NCI-H748 (cell line): Measurements from ENCODE around the gene PPFIBP1.
"Not testable (repeated sequence)": the region's sequence is repeated elsewhere in the genome, so short reads cannot be mapped to it uniquely, and the experiment has no call there.

Source experiments
- DNase-seq: peaks from one replicate; lab custom pipeline; 2025; ENCODE audit not compliant: unreplicated experiment; lab: John Stamatoyannopoulos, UW

Gene PPFIBP1

GRCh38 chr12:27588776-27589175, 64.8 kb downstream of the PPFIBP1 start:
- no peak for DNase-seq

- no peak for DNase-seq
These were observed 65.4 kb downstream of the PPFIBP1 start for GRCh38 chr12:27589419-27589818.

- not testable (repeated sequence) for DNase-seq
These were observed 67.7 kb downstream of the PPFIBP1 start for GRCh38 chr12:27591698-27592097.

GRCh38 chr12:27592548-27592947, 68.5 kb downstream of the PPFIBP1 start:
- DNase-seq: no peak

GRCh38 chr12:27593266-27593665, 69.3 kb downstream of the PPFIBP1 start:
- DNase-seq: no peak

GRCh38 chr12:27595231-27595642, 71.2 kb downstream of the PPFIBP1 start:
- DNase-seq: peak; percentile 2

- DNase-seq: not testable (repeated sequence)
These were observed 74.9 kb downstream of the PPFIBP1 start for GRCh38 chr12:27598866-27599265.

- not testable (repeated sequence) for DNase-seq
These were observed 77.2 kb downstream of the PPFIBP1 start for GRCh38 chr12:27601056-27601828.

- DNase-seq: no peak
These were observed 78.5 kb downstream of the PPFIBP1 start for GRCh38 chr12:27602516-27602915.

- peak; percentile 19 for DNase-seq
These were observed 80.4 kb downstream of the PPFIBP1 start for GRCh38 chr12:27604431-27604830.

- no peak for DNase-seq
These were observed 83.0 kb downstream of the PPFIBP1 start for GRCh38 chr12:27606986-27607385.

GRCh38 chr12:27607591-27607990, 83.6 kb downstream of the PPFIBP1 start:
- no peak for DNase-seq

- no peak for DNase-seq
These were observed 84.9 kb downstream of the PPFIBP1 start for GRCh38 chr12:27608890-27609289.

GRCh38 chr12:27610374-27610773, 86.4 kb downstream of the PPFIBP1 start:
- no peak for DNase-seq

GRCh38 chr12:27614386-27614785, 90.4 kb downstream of the PPFIBP1 start:
- DNase-seq: no peak

- DNase-seq: no peak
These were observed 90.9 kb downstream of the PPFIBP1 start for GRCh38 chr12:27614866-27615265.

- DNase-seq: no peak
These were observed 91.4 kb downstream of the PPFIBP1 start for GRCh38 chr12:27615331-27615891.

GRCh38 chr12:27616356-27617142, 92.5 kb downstream of the PPFIBP1 start:
- no peak for DNase-seq

GRCh38 chr12:27618836-27619235, 94.8 kb downstream of the PPFIBP1 start:
- DNase-seq: no peak

- no peak for DNase-seq
These were observed 95.3 kb downstream of the PPFIBP1 start for GRCh38 chr12:27619308-27619707.

- no peak for DNase-seq
These were observed 96.1 kb downstream of the PPFIBP1 start for GRCh38 chr12:27620121-27620520.
